Fibroblast of mammary gland (primary cell): Measurements from ENCODE around the gene CHST13.

Experiments
- DNase-seq: peaks from one replicate; pipeline ENCODE4 v3.0.0-alpha.2; 2010; ENCODE audit warnings: low read depth
- H3K4me3 ChIP-seq: 2 replicates; pipeline ENCODE4 v1.5.1; 2011; ENCODE audit warnings: low read depth, mild to moderate bottlenecking, low read length, moderate library complexity; ENCODE audit not compliant: control insufficient read depth
- TF ChIP-seq, protein P1 (sequence below): conservative IDR thresholded peaks from 2 replicates; pipeline ENCODE4 v1.5.1; 2011; ENCODE audit warnings: low read depth, low read length, inconsistent platforms; ENCODE audit not compliant: control insufficient read depth, insufficient read depth

CHST13 gene

DNA sequence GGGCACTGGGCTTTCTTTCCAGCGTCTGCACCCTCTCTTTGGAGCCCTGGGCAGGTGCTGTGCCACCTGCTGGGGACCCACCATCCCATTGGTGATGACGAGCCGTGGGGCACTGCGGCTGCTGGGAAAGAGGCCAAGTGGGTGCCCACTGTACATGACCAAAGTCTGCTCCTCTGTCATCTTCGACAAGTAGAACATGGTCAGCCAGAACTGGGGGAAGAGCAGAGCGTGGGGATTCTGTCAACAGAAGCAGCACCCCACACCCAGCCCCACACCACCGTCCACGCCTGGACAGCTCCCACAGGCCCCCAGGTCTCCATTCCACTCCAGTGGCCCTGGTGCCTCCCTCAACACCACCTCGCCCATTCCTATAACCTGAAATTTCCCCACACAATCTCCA is 16.1 kb upstream of the CHST13 start:
- no peak overlapping the region for H3K4me3 ChIP-seq
- TF ChIP-seq, protein P1, sequence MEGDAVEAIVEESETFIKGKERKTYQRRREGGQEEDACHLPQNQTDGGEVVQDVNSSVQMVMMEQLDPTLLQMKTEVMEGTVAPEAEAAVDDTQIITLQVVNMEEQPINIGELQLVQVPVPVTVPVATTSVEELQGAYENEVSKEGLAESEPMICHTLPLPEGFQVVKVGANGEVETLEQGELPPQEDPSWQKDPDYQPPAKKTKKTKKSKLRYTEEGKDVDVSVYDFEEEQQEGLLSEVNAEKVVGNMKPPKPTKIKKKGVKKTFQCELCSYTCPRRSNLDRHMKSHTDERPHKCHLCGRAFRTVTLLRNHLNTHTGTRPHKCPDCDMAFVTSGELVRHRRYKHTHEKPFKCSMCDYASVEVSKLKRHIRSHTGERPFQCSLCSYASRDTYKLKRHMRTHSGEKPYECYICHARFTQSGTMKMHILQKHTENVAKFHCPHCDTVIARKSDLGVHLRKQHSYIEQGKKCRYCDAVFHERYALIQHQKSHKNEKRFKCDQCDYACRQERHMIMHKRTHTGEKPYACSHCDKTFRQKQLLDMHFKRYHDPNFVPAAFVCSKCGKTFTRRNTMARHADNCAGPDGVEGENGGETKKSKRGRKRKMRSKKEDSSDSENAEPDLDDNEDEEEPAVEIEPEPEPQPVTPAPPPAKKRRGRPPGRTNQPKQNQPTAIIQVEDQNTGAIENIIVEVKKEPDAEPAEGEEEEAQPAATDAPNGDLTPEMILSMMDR = no peak
- DNase-seq = no peak

DNA sequence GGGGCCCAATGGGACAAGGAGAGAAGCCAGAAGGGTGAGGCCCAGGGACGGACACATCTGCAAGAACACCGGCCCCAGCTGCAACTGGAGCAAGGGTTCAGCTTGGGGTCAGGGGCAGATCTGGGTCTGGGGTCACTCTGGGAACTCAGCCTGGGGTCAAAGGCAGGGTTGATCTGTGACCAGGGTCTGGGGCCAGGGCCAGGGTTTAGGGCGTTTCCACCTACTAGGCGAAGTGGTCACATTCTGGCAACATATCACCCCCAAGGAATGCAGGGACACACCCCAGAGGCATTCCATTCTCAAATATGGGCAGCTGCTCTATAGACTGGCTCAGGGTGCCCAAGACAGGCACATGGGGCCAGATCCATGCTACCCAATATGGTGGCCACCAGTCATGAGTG is 15.4 kb upstream of the CHST13 start:
- TF ChIP-seq, protein P1 = no peak
- no peak for DNase-seq
- no peak overlapping the region for H3K4me3 ChIP-seq

DNA sequence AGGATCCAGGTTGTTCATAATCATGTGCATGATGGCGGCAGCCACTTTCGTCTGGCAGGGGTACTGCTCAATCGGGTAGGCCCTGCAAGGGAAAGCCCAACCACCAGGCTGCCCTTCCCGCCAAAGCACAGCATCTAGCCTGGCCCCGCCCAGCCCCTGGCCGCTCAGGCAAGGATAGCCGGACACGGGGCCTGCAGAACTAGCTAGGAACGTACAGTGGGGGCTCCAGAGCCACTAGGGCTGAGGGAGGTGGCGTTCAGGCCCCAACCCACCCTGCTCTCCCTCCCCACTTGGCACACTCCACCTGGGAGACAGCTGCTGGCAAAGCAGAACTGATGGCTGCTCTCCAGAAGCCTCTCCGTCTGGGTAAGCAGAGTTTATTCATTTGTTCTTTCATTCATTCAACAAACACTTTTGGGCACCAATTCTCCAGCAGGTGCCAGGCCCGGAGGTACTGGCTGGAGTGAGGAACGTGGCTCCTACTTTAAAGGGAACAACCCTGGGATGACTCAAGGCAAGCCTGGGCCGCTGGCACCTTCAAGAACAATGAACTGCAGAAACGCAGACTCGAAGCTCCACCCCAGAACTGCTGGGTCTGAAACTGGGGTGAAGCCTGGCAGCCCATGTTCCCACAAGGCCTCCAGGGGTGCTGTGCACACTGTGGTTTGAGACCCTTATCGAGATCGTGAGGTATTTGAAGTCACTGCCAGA is 14.2 kb upstream of the CHST13 start:
- no peak overlapping the region for H3K4me3 ChIP-seq
- TF ChIP-seq, protein P1 = no peak
- DNase-seq = no peak

DNA sequence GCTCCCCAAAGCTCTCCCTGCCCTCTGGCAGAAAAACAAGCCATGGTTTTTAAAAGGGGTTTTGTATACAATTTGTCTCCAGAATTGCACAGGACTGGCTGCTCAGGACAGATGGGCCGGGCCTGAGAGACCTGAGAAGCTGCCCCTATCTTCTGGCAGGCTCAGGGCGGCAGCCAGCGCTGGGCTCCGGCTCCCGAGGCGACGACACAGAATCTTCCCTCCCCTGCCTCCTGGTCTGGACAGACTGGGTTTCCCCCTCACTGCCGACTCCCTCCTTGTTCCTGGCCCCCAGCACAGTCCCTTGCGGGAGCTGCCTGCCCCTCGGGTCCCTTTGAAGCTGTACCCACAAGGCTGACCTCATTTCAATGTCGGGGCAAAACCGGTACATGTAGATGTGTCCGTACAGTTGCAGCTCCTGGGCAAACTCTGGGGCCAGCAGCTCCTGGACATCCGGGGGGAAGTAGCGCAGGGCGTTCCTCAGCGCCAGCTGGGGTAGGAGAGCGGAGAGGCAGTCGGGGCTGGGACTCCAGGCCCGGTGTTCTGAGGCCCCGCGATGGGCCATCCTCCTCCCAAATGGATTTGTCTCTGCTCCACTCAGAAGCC is 13.5 kb upstream of the CHST13 start:
- H3K4me3 ChIP-seq = no peak overlapping the region
- no peak for DNase-seq
- TF ChIP-seq, protein P1 = no peak

DNA sequence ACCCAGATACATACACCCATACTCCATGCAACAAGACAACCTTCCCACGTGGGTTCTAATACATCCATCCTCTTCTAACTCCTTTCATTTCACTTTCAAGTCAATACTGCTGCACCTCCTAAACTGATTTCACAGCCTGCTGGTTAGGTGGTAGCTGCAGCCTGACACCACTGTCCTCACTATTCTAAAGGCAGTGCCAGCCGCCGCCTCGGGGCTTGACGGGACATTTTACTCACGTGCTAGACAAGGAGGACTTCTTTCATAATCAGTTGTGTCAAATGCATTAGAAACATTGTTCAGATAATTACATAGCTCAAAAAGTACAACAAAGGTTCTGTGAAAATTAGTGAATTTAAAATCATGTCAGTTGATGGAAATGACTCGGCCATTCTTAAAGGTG is 12.7 kb upstream of the CHST13 start:
- no peak for DNase-seq
- TF ChIP-seq, protein P1 = no peak

DNA sequence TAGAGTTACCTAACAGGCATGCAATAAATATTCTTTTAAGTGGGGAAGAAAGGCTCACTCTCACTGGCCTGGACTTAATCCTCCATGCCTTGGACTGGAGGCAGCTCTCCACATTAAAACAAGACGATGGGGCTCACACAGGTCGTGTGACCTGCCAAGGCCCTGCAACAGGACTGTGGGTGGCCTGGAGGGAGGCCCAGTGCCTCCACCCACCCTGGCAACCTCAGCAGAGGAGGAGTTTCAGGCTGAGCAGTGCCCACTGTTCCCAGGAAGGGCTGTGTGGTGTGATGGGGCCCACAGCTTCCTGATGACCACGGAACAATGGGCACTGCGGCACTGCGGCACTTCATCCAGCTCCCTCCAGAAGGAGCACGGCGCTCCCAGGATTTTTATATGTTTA is 11.9 kb upstream of the CHST13 start:
- no peak overlapping the region for H3K4me3 ChIP-seq
- DNase-seq = no peak
- TF ChIP-seq, protein P1 = no peak

More for the DNA sequence above, 12.7 kb upstream of the CHST13 start:
- no peak overlapping the region for H3K4me3 ChIP-seq
